Breast epithelium (tissue), 4 donors: ENCODE measurements around the gene ACSM2A. TPM values are rescaled to one million over a fixed set of nuclear protein-coding genes. Genes with fewer than 3 reads are reported as not detected.
"Not testable (repeated sequence)": the region's sequence is repeated elsewhere in the genome, so short reads cannot be mapped to it uniquely, and the experiment has no call there.

Experiments
- DNase-seq, 2 donors: peaks; one replicate each; pipeline ENCODE4 v3.0.0-alpha.2; 2019; ENCODE audit warnings: low spot score in 2 of 2
- H3K27ac ChIP-seq, 2 donors: fragments of 200-600 bp; sonication (generic) in 1 of 2; one replicate each; pipeline ENCODE4 v1.5.1; 2016 to 2019; ENCODE audit warnings: mild to moderate bottlenecking in 1 of 2
- H3K27me3 ChIP-seq, 2 donors: fragments of 200-600 bp; sonication (generic) in 1 of 2; one replicate each; pipeline versions ENCODE4 v1.5.1 to v1.6.0; 2017 to 2019; ENCODE audit warnings: control low read depth in 1 of 2, mild to moderate bottlenecking in 1 of 2
- H3K36me3 ChIP-seq: fragments of 200-600 bp; one replicate; pipeline ENCODE4 v1.5.1; 2019
- H3K4me1 ChIP-seq, 2 donors: fragments of 200-600 bp; sonication (generic); one replicate each; pipeline ENCODE4 v1.5.1; 2016 to 2019; ENCODE audit warnings: control low read depth in 1 of 2
- H3K4me3 ChIP-seq, 3 donors: fragments of 200-600 bp; sonication (generic); 1 replicate in 2 of 3; 2 replicates in 1 of 3; pipeline ENCODE4 v1.5.1; 2016 to 2019; ENCODE audit warnings: mild to moderate bottlenecking in 3 of 3, moderate library complexity in 2 of 3
- H3K9me3 ChIP-seq, 2 donors: fragments of 200-600 bp; sonication (generic) in 1 of 2; one replicate each; pipeline ENCODE4 v1.5.1; 2016 to 2019; ENCODE audit warnings: control low read depth in 1 of 2
- CTCF ChIP-seq, 3 donors: fragments of 450-650 bp; IDR thresholded peaks; one replicate each; pipeline ENCODE4 v1.5.1; 2016 to 2017; ENCODE audit warnings: antibody characterized with exemption in 3 of 3, mild to moderate bottlenecking in 3 of 3, moderate library complexity in 3 of 3
- POLR2A ChIP-seq: fragments of 450-650 bp; IDR thresholded peaks from one replicate; pipeline ENCODE4 v1.6.1; 2016; ENCODE audit warnings: antibody characterized with exemption, mild to moderate bottlenecking, moderate library complexity
- POLR2AphosphoS5 ChIP-seq, 3 donors: sonication (generic); formaldehyde crosslinking; IDR thresholded peaks; one replicate each; pipeline ENCODE4 v1.6.1; 2017; ENCODE audit warnings: antibody characterized with exemption in 3 of 3
- intact Hi-C: fragments of 100-400 bp; cut with DNase I; formaldehyde crosslinking; loops from one replicate; pipeline ENCODE4 v1.15.1; 2023; ENCODE audit warnings: low total_unique reads
- total RNA-seq, 3 donors: library from RNA; depleted of rRNA; stranded (reverse); fragments of >200 nt; gene quantifications; one replicate each; pipeline ENCODE4 v1.1.0, GENCODE V29; 2016

The ACSM2A gene
- total RNA-seq, 3 donors from 2014 or later, result not detected

GRCh38 chr16:20469930-20470329 lies 18.6 kb downstream of the ACSM2A start:
- DNase-seq, H3K4me3 ChIP-seq, H3K9me3 ChIP-seq, H3K36me3 ChIP-seq, H3K27me3 ChIP-seq, H3K27ac ChIP-seq, H3K4me1 ChIP-seq, intact Hi-C loops: not testable (repeated sequence)

GRCh38 chr16:20470732-20471131 lies 19.4 kb downstream of the ACSM2A start:
- intact Hi-C loops, H3K9me3 ChIP-seq, H3K27me3 ChIP-seq, H3K36me3 ChIP-seq, H3K4me3 ChIP-seq, DNase-seq, H3K4me1 ChIP-seq, H3K27ac ChIP-seq: not testable (repeated sequence)

- H3K9me3 ChIP-seq, H3K4me3 ChIP-seq, H3K27ac ChIP-seq, H3K4me1 ChIP-seq, H3K27me3 ChIP-seq, DNase-seq, intact Hi-C loops, H3K36me3 ChIP-seq: not testable (repeated sequence)
These were observed 25.9 kb downstream of the ACSM2A start for GRCh38 chr16:20477188-20477744.

GRCh38 chr16:20483989-20484388 lies 32.7 kb downstream of the ACSM2A start:
- H3K27ac ChIP-seq, intact Hi-C loops, H3K4me3 ChIP-seq, H3K36me3 ChIP-seq, H3K4me1 ChIP-seq, H3K9me3 ChIP-seq, H3K27me3 ChIP-seq, DNase-seq: not testable (repeated sequence)

- Histone ChIP-seq H3K36me3 (no peaks in the 10 kb centered on the region), H3K9me3 (no peaks in the 10 kb centered on the region), H3K4me1 (no peaks in the 10 kb centered on the region), H3K27me3 (no peaks in the 10 kb centered on the region), H3K4me3 (no peak overlapping the region), H3K27ac (no peak overlapping the region)
- intact Hi-C loops, result no loop called here
- DNase-seq, result no peak
- no peak for TF ChIP-seq POLR2A
- TF ChIP-seq CTCF (IDR thresholded peaks at IDR 0.05), result no peak
- TF ChIP-seq POLR2AphosphoS5 (IDR thresholded peaks at IDR 0.05), result no peak
These were observed 33.4 kb downstream of the ACSM2A start for GRCh38 chr16:20484726-20485125.

GRCh38 chr16:20485408-20485807 lies 34.1 kb downstream of the ACSM2A start:
- H3K4me1 ChIP-seq, result no peaks in the 10 kb centered on the region
- no peaks in the 10 kb centered on the region for H3K27me3 ChIP-seq
- intact Hi-C loops, result no loop called here
- no peak for DNase-seq
- no peak overlapping the region for H3K27ac ChIP-seq
- no peak for TF ChIP-seq POLR2A
- no peak for TF ChIP-seq CTCF (IDR thresholded peaks at IDR 0.05)
- TF ChIP-seq POLR2AphosphoS5 (IDR thresholded peaks at IDR 0.05), result no peak
- no peaks in the 10 kb centered on the region for H3K36me3 ChIP-seq
- H3K4me3 ChIP-seq, result no peak overlapping the region
- no peaks in the 10 kb centered on the region for H3K9me3 ChIP-seq

- H3K4me3 ChIP-seq, H3K27me3 ChIP-seq, H3K27ac ChIP-seq, H3K4me1 ChIP-seq, intact Hi-C loops, DNase-seq, H3K9me3 ChIP-seq, H3K36me3 ChIP-seq: not testable (repeated sequence)
These were observed 39.7 kb downstream of the ACSM2A start for GRCh38 chr16:20490994-20491393.

- H3K4me3 ChIP-seq, intact Hi-C loops, H3K27me3 ChIP-seq, DNase-seq, H3K9me3 ChIP-seq, H3K27ac ChIP-seq, H3K4me1 ChIP-seq, H3K36me3 ChIP-seq: not testable (repeated sequence)
These were observed 40.1 kb downstream of the ACSM2A start for GRCh38 chr16:20491448-20491847.
